Measurements from ENCODE around the gene CLBA1. TPM values are rescaled to one million over a fixed set of nuclear protein-coding genes. Genes with fewer than 3 reads are reported as not detected.

CLBA1 gene
- total and polyA plus RNA-seq, 12 donors = 6.3 to 22.5 (median 9.5) TPM

- no peak overlapping the region for H3K27ac ChIP-seq
- no peak overlapping the region for H3K4me3 ChIP-seq
- intact Hi-C loops (cut with DNase I) = no loop called here
- H3K4me1 ChIP-seq (replicated peaks in 1 of 2) = peaks cover 12 to 28% of the 10 kb centered on the region in 2 donors
- no peaks in the 10 kb centered on the region for H3K9me3 ChIP-seq (replicated peaks in 1 of 3)
- no peaks in the 10 kb centered on the region for H3K27me3 ChIP-seq
- no peaks in the 10 kb centered on the region for H3K36me3 ChIP-seq (replicated peaks in 1 of 2)
- DNase-seq = no peak
- no peak for TF ChIP-seq POLR2A (IDR thresholded peaks at IDR 0.05)
- 83 to 96% (median 92%) methylated on average over 4 of the region's 4 CpGs for WGBS, 4 donors
These were observed 32.8 kb downstream of the CLBA1 start for GRCh38 chr14:105018414-105018813.

GRCh38 chr14:105019861-105020814, 34.5 kb downstream of the CLBA1 start:
- peak overlapping the region in 3 of 4 donors; percentile 38 to 92 (median 85) for H3K4me3 ChIP-seq
- TF ChIP-seq POLR2A (IDR thresholded peaks at IDR 0.05) (no peak), CTCF (IDR thresholded peaks at IDR 0.05) (no peak)
- peak in 5 of 7 donors; percentile 18 to 42 (median 34) for DNase-seq
- intact Hi-C loops (cut with DNase I) = no loop called here
- H3K27me3 ChIP-seq = no peaks in the 10 kb centered on the region
- peaks cover 22 to 39% of the 10 kb centered on the region in 2 donors for H3K4me1 ChIP-seq (replicated peaks in 1 of 2)
- H3K36me3 ChIP-seq (replicated peaks in 1 of 2) = no peaks in the 10 kb centered on the region
- H3K9me3 ChIP-seq (replicated peaks in 1 of 3) = no peaks in the 10 kb centered on the region
- 8 to 30% (median 11%) methylated on average over 21 to 75 of the region's 75 CpGs for WGBS, 4 donors
- peak overlapping the region in 4 of 5 donors; percentile 48 to 84 (median 70) for H3K27ac ChIP-seq

GRCh38 chr14:105020815-105021655, 35.4 kb downstream of the CLBA1 start, which contains the start of gene CDCA4:
Gene CDCA4, minus strand, starts transcription at chr14:105021083. Its CDS starts 9,154 bp downstream, at chr14:105011929.
- H3K36me3 ChIP-seq (replicated peaks in 1 of 2) = no peaks in the 10 kb centered on the region
- intact Hi-C loops (cut with DNase I) = no loop called here
- 0% methylated on average over 3 to 115 of the region's 115 CpGs for WGBS, 4 donors
- no peaks in the 10 kb centered on the region for H3K9me3 ChIP-seq (replicated peaks in 1 of 3)
- TF ChIP-seq CTCF (IDR thresholded peaks at IDR 0.05) (peak in 1 of 6 experiments; percentile 19), POLR2A (IDR thresholded peaks at IDR 0.05) (peak; percentile 50 to 81)
- peaks cover 22 to 39% of the 10 kb centered on the region in 2 donors for H3K4me1 ChIP-seq (replicated peaks in 1 of 2)
- peak within 1 kb of the TSS; percentile 38 to 92 (median 87) for H3K4me3 ChIP-seq
- peak; percentile 96 to 99 (median 98) for DNase-seq
- peak within 1 kb of the TSS; percentile 67 to 85 (median 70) for H3K27ac ChIP-seq
- no peaks in the 10 kb centered on the region for H3K27me3 ChIP-seq

- H3K27ac ChIP-seq = peak overlapping the region; percentile 66 to 85 (median 69)
- TF ChIP-seq POLR2A (IDR thresholded peaks at IDR 0.05) (no peak), CTCF (IDR thresholded peaks at IDR 0.05) (no peak)
- H3K36me3 ChIP-seq (replicated peaks in 1 of 2) = no peaks in the 10 kb centered on the region
- WGBS, 4 donors = 12 to 13% (median 12%) methylated on average over 20 of the region's 20 CpGs
- H3K4me1 ChIP-seq (replicated peaks in 1 of 2) = peaks cover 22 to 39% of the 10 kb centered on the region in 2 donors
- intact Hi-C loops (cut with DNase I) = no loop called here
- no peaks in the 10 kb centered on the region for H3K9me3 ChIP-seq (replicated peaks in 1 of 3)
- H3K4me3 ChIP-seq = peak overlapping the region; percentile 34 to 92 (median 74)
- H3K27me3 ChIP-seq = no peaks in the 10 kb centered on the region
- peak; percentile 36 to 69 (median 41) for DNase-seq
These were observed 36.2 kb downstream of the CLBA1 start for GRCh38 chr14:105021656-105022275.
